Gastrocnemius medialis (tissue), 4 donors: ENCODE measurements around the gene TM9SF1.

Experiments used
- CTCF ChIP-seq, 5 experiments: fragments of 450-650 bp in 3 of 5; fragments of 200-600 bp in 2 of 5; sonication (generic) in 2 of 5; IDR thresholded peaks in 4 of 5; conservative IDR thresholded peaks in 1 of 5; 1 replicate in 4 of 5; 2 replicates in 1 of 5; pipeline ENCODE4 v1.5.1; 2016 to 2019; ENCODE audit warnings: antibody characterized with exemption in 5 of 5, mild to moderate bottlenecking in 3 of 5, moderate library complexity in 3 of 5
- POLR2A ChIP-seq, 2 donors: fragments of 450-650 bp; IDR thresholded peaks; one replicate each; pipeline ENCODE4 v1.6.1; 2017; ENCODE audit warnings: antibody characterized with exemption in 2 of 2, mild to moderate bottlenecking in 2 of 2, moderate library complexity in 2 of 2

- TF ChIP-seq CTCF (IDR thresholded peaks at IDR 0.05 in 4 of 5, conservative IDR thresholded peaks at IDR 0.05 in 1 of 5): no peak
- TF ChIP-seq POLR2A (IDR thresholded peaks at IDR 0.05): no peak
These were observed 23.8 kb upstream of the TM9SF1 start for GRCh38 chr14:24219080-24219479.
